Measurements from ENCODE around the gene NIM1K. TPM values are rescaled to one million over a fixed set of nuclear protein-coding genes. Genes with fewer than 3 reads are reported as not detected.

The NIM1K gene
- total and polyA plus RNA-seq, 4 donors: 1.0 to 4.2 (median 3.1) TPM; not detected in 1

- WGBS, 2 donors: 51 to 62% methylated on average over 8 of the region's 8 CpGs
- peak in 1 of 3 donors; percentile 15 for DNase-seq
Observed at GRCh38 chr5:43313854-43314457, 121.9 kb downstream of the NIM1K start.

GRCh38 chr5:43314724-43315123, 122.7 kb downstream of the NIM1K start:
- H3K36me3 ChIP-seq (ENCODE audit: control insufficient read depth in 4 of 4, insufficient read depth in 4 of 4, low read length in 4 of 4): no peaks in the 10 kb centered on the region
- H3K4me1 ChIP-seq (ENCODE audit: control insufficient read depth in 5 of 5, insufficient read depth in 5 of 5, low read length in 5 of 5): peaks cover 3 to 19% (median 4%) of the 10 kb centered on the region in 5 donors
- H3K9me3 ChIP-seq (ENCODE audit: control insufficient read depth in 4 of 4, insufficient read depth in 3 of 4, low read length in 3 of 4): no peaks in the 10 kb centered on the region
- no peak overlapping the region for H3K9ac ChIP-seq (ENCODE audit: insufficient read depth in 1 of 2, low read length in 2 of 2)
- no peaks in the 10 kb centered on the region for H3K27me3 ChIP-seq (ENCODE audit: control insufficient read depth in 3 of 3, insufficient read depth in 3 of 3, low read length in 2 of 3)
- no peak overlapping the region for H3K4me3 ChIP-seq
- WGBS, 2 donors: 97 to 98% methylated on average over 6 of the region's 6 CpGs
- TF ChIP-seq, protein P1, sequence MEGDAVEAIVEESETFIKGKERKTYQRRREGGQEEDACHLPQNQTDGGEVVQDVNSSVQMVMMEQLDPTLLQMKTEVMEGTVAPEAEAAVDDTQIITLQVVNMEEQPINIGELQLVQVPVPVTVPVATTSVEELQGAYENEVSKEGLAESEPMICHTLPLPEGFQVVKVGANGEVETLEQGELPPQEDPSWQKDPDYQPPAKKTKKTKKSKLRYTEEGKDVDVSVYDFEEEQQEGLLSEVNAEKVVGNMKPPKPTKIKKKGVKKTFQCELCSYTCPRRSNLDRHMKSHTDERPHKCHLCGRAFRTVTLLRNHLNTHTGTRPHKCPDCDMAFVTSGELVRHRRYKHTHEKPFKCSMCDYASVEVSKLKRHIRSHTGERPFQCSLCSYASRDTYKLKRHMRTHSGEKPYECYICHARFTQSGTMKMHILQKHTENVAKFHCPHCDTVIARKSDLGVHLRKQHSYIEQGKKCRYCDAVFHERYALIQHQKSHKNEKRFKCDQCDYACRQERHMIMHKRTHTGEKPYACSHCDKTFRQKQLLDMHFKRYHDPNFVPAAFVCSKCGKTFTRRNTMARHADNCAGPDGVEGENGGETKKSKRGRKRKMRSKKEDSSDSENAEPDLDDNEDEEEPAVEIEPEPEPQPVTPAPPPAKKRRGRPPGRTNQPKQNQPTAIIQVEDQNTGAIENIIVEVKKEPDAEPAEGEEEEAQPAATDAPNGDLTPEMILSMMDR (IDR thresholded peaks at IDR 0.05; ENCODE audit: control extremely low read depth, extremely low read depth): no peak
- no peak for ATAC-seq (ENCODE audit: insufficient read depth, low FRiP score)
- H3K27ac ChIP-seq (ENCODE audit: low read depth in 1 of 2, low read length in 1 of 2): no peak overlapping the region
- no peak for DNase-seq

More at GRCh38 chr5:43313854-43314457, 121.9 kb downstream of the NIM1K start:
- Histone ChIP-seq H3K9me3 (ENCODE audit: control insufficient read depth in 4 of 4, insufficient read depth in 3 of 4, low read length in 3 of 4) (no peaks in the 10 kb centered on the region), H3K27me3 (ENCODE audit: control insufficient read depth in 3 of 3, insufficient read depth in 3 of 3, low read length in 2 of 3) (no peaks in the 10 kb centered on the region), H3K36me3 (ENCODE audit: control insufficient read depth in 4 of 4, insufficient read depth in 4 of 4, low read length in 4 of 4) (no peaks in the 10 kb centered on the region), H3K4me1 (ENCODE audit: control insufficient read depth in 5 of 5, insufficient read depth in 5 of 5, low read length in 5 of 5) (peaks cover 3 to 27% (median 6%) of the 10 kb centered on the region in 5 donors), H3K9ac (ENCODE audit: insufficient read depth in 1 of 2, low read length in 2 of 2) (peak overlapping the region in 1 of 2 donors; percentile 35), H3K27ac (ENCODE audit: low read depth in 1 of 2, low read length in 1 of 2) (peak overlapping the region; percentile 46 to 68), H3K4me3 (no peak overlapping the region)
- TF ChIP-seq, protein P1 (IDR thresholded peaks at IDR 0.05; ENCODE audit: control extremely low read depth, extremely low read depth): no peak
- ATAC-seq (ENCODE audit: insufficient read depth, low FRiP score): no peak

DNA sequence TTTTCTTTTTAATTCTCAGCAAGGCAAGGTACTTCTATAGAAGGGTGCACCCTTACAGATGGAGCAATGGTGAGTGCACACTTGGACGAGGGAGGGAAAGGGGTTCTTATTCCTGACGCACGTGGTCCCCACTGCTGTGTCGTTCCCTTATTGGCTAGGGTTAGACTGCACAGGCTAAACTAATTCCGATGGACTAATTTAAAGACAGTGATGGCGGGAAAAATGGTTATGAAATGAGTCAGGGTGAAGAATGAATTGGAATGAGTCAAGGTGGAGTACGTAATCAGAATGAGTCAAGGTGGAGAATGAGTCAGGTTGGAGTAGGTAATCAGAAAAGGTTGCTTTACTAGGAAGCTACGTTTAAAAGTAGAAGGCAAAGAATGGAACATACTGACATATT, 123.2 kb downstream of the NIM1K start:
- H3K36me3 ChIP-seq (ENCODE audit: control insufficient read depth in 4 of 4, insufficient read depth in 4 of 4, low read length in 4 of 4): no peaks in the 10 kb centered on the region
- no peaks in the 10 kb centered on the region for H3K9me3 ChIP-seq (ENCODE audit: control insufficient read depth in 4 of 4, insufficient read depth in 3 of 4, low read length in 3 of 4)
- ATAC-seq (ENCODE audit: insufficient read depth, low FRiP score) (no peak), DNase-seq (no peak)
- no peaks in the 10 kb centered on the region for H3K27me3 ChIP-seq (ENCODE audit: control insufficient read depth in 3 of 3, insufficient read depth in 3 of 3, low read length in 2 of 3)
- no peak overlapping the region for H3K9ac ChIP-seq (ENCODE audit: insufficient read depth in 1 of 2, low read length in 2 of 2)
- 87 to 92% methylated on average over 8 of the region's 8 CpGs for WGBS, 2 donors
- TF ChIP-seq, protein P1 (IDR thresholded peaks at IDR 0.05; ENCODE audit: control extremely low read depth, extremely low read depth): no peak
- no peak overlapping the region for H3K27ac ChIP-seq (ENCODE audit: low read depth in 1 of 2, low read length in 1 of 2)
- peaks cover 0 to 18% (median 3%) of the 10 kb centered on the region in 5 donors for H3K4me1 ChIP-seq (ENCODE audit: control insufficient read depth in 5 of 5, insufficient read depth in 5 of 5, low read length in 5 of 5)
- H3K4me3 ChIP-seq: no peak overlapping the region

DNA sequence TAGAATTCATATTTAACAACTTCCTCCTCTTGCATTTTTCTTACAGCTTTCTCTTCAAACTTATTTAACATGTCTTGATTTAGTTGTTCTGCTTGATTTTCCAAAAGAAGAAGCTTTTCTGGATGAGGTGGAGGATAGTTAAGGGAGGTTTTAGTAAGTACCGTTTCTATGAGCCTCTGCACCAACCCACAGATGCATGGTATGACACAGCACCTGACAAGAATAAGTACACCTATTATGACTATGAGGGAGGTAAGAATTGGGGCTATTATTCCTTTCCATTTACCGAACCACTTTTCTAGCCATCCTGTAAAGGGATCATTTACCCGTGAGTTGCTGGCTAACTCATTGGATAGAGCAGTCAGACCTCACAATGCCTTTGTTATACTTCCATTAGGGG, 123.7 kb downstream of the NIM1K start:
- Histone ChIP-seq H3K36me3 (ENCODE audit: control insufficient read depth in 4 of 4, insufficient read depth in 4 of 4, low read length in 4 of 4) (no peaks in the 10 kb centered on the region), H3K27me3 (ENCODE audit: control insufficient read depth in 3 of 3, insufficient read depth in 3 of 3, low read length in 2 of 3) (no peaks in the 10 kb centered on the region), H3K27ac (ENCODE audit: low read depth in 1 of 2, low read length in 1 of 2) (no peak overlapping the region), H3K9me3 (ENCODE audit: control insufficient read depth in 4 of 4, insufficient read depth in 3 of 4, low read length in 3 of 4) (no peaks in the 10 kb centered on the region), H3K4me3 (no peak overlapping the region), H3K4me1 (ENCODE audit: control insufficient read depth in 5 of 5, insufficient read depth in 5 of 5, low read length in 5 of 5) (peaks cover 0 to 18% (median 3%) of the 10 kb centered on the region in 5 donors), H3K9ac (ENCODE audit: insufficient read depth in 1 of 2, low read length in 2 of 2) (no peak overlapping the region)
- 93 to 96% methylated on average over 3 of the region's 3 CpGs for WGBS, 2 donors
- ATAC-seq (ENCODE audit: insufficient read depth, low FRiP score): no peak
- TF ChIP-seq, protein P1 (IDR thresholded peaks at IDR 0.05; ENCODE audit: control extremely low read depth, extremely low read depth): no peak
- no peak for DNase-seq
